Fibroblast of villous mesenchyme (primary cell): ENCODE data around the gene SDF4. TPM values are rescaled to one million over a fixed set of nuclear protein-coding genes. Genes with fewer than 3 reads are reported as not detected.
"Not testable (repeated sequence)": the region's sequence is repeated elsewhere in the genome, so short reads cannot be mapped to it uniquely, and the experiment has no call there.

Experiments
- DNase-seq: peaks from one replicate; pipeline ENCODE4 v3.0.0-alpha.2; 2010; ENCODE audit warnings: low read depth
- H3K4me3 ChIP-seq: 2 replicates; pipeline ENCODE4 v1.5.1; 2011; ENCODE audit warnings: low read depth, mild to moderate bottlenecking, low read length
- CTCF ChIP-seq: IDR thresholded peaks from 2 replicates; pipeline ENCODE4 v1.5.1; 2012; ENCODE audit warnings: low read depth, mild to moderate bottlenecking, low read length; ENCODE audit not compliant: insufficient read depth
- total RNA-seq: library from RNA; depleted of rRNA; stranded (reverse); fragments of >200 nt; gene quantifications from 2 replicates; pipeline ENCODE4 v1.2.3, GENCODE V29; 2012

SDF4 gene
- total RNA-seq, 1 donor, result 88.9 TPM

- DNase-seq, result no peak
- TF ChIP-seq CTCF, result no peak
Observed at GRCh38 chr1:1176931-1177330, 54.9 kb downstream of the SDF4 start.

GRCh38 chr1:1176063-1176761 is 55.6 kb downstream of the SDF4 start:
- H3K4me3 ChIP-seq, DNase-seq: not testable (repeated sequence)

More at GRCh38 chr1:1176931-1177330, 54.9 kb downstream of the SDF4 start:
- no peak overlapping the region for H3K4me3 ChIP-seq

- no peak for DNase-seq
- TF ChIP-seq CTCF, result no peak
- H3K4me3 ChIP-seq, result no peak overlapping the region
Observed at GRCh38 chr1:1175221-1176062, 56.4 kb downstream of the SDF4 start.

- H3K4me3 ChIP-seq, result no peak within 1 kb of the TSS
- DNase-seq, result no peak
- TF ChIP-seq CTCF, result no peak
Observed at GRCh38 chr1:1173793-1174415, 57.9 kb downstream of the SDF4 start, which contains the start of gene TTLL10. TSS of gene TTLL10 (plus strand) at chr1:1173880. CDS start at chr1:1179216, 5,336 bp downstream.

DNA sequence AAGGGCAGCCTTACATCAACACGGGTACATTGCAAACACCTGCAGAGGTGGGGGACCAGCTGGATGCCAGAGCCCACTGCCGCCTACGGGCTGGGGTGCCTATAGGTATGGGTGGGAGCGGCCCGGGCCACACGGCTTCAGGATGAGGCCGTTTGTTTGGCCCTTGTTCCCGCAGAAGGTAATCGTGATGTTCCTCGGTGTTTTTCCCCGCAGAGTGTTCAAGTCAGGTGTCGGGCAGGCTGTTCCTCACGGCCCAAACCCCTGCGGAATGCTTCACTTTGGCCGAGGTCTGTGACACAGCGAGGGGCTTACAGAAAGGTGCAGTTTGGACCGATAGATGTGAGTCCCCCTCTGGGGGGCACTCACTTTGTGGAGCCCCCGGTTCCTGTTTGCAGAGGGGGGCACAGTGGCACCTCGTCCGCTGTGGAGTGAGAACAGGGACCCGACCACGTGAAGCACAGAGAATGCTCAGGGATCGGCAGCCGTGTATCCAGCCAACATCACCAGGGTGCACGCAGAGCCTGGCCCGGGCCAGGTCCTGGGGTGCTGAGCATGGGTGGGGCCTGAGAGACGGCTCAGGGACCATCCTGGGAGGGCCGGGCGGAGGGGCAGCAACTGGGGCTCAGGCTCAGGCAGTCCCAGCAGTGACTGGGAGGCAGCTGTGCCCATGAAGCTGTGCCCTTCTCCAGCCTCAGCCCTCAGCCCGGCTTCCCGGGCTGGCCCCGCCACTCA is 58.6 kb downstream of the SDF4 start:
- DNase-seq, result no peak
- no peak for TF ChIP-seq CTCF
- no peak overlapping the region for H3K4me3 ChIP-seq

- no peak for TF ChIP-seq CTCF
- H3K4me3 ChIP-seq, result no peak overlapping the region
- DNase-seq, result no peak
Observed at GRCh38 chr1:1171546-1172340, 60.1 kb downstream of the SDF4 start.
